ENCODE results near the gene MACROD2. TPM values are rescaled to one million over a fixed set of nuclear protein-coding genes. Genes with fewer than 3 reads are reported as not detected.

Gene MACROD2
- total RNA-seq, 4 donors from 2014 or later, result 8.7 to 17.8 (median 10.8) TPM

GRCh38 chr20:14543040-14543439, 547.7 kb downstream of the MACROD2 start:
- H3K27me3 ChIP-seq, result no peaks in the 10 kb centered on the region
- no peak for DNase-seq
- intact Hi-C loops (cut with DNase I), result no loop called here
- H3K4me3 ChIP-seq (replicated peaks in 1 of 3), result no peak overlapping the region
- H3K9me3 ChIP-seq, result no peaks in the 10 kb centered on the region
- no peak for TF ChIP-seq POLR2A (IDR thresholded peaks at IDR 0.05)
- no peak for TF ChIP-seq CTCF (IDR thresholded peaks at IDR 0.05)
- no peaks in the 10 kb centered on the region for H3K4me1 ChIP-seq
- H3K36me3 ChIP-seq, result no peaks in the 10 kb centered on the region
- H3K27ac ChIP-seq, result no peak overlapping the region

- intact Hi-C loops (cut with DNase I), result no loop called here
- H3K27me3 ChIP-seq, result no peaks in the 10 kb centered on the region
- H3K27ac ChIP-seq, result no peak overlapping the region
- DNase-seq, result no peak
- no peak for TF ChIP-seq CTCF (IDR thresholded peaks at IDR 0.05)
- H3K4me3 ChIP-seq (replicated peaks in 1 of 3), result no peak overlapping the region
- no peaks in the 10 kb centered on the region for H3K36me3 ChIP-seq
- H3K4me1 ChIP-seq, result no peaks in the 10 kb centered on the region
- no peaks in the 10 kb centered on the region for H3K9me3 ChIP-seq
- 44 to 59% methylated on average over 3 of the region's 3 CpGs for WGBS, 2 donors
Measured at GRCh38 chr20:14544688-14545087, 549.4 kb downstream of the MACROD2 start.

GRCh38 chr20:14550655-14551054, 555.3 kb downstream of the MACROD2 start:
- no peak for DNase-seq
- Histone ChIP-seq H3K4me3 (replicated peaks in 1 of 3) (no peak overlapping the region), H3K9me3 (no peaks in the 10 kb centered on the region), H3K27ac (no peak overlapping the region), H3K36me3 (no peaks in the 10 kb centered on the region), H3K27me3 (no peaks in the 10 kb centered on the region), H3K4me1 (no peaks in the 10 kb centered on the region)
- TF ChIP-seq POLR2A (IDR thresholded peaks at IDR 0.05) (no peak), CTCF (IDR thresholded peaks at IDR 0.05) (no peak)
- intact Hi-C loops (cut with DNase I), result no loop called here

- Histone ChIP-seq H3K4me3 (replicated peaks in 1 of 3) (no peak overlapping the region), H3K27ac (no peak overlapping the region), H3K9me3 (no peaks in the 10 kb centered on the region), H3K27me3 (no peaks in the 10 kb centered on the region), H3K4me1 (no peaks in the 10 kb centered on the region), H3K36me3 (no peaks in the 10 kb centered on the region)
- 74 to 88% methylated on average over 6 of the region's 6 CpGs for whole genome bisulfite sequencing, 2 donors
- DNase-seq, result no peak
- TF ChIP-seq CTCF (IDR thresholded peaks at IDR 0.05) (no peak), POLR2A (IDR thresholded peaks at IDR 0.05) (no peak)
- intact Hi-C loops (cut with DNase I), result no loop called here
Measured at GRCh38 chr20:14553774-14554534, 558.6 kb downstream of the MACROD2 start.

GRCh38 chr20:14555676-14556075, 560.4 kb downstream of the MACROD2 start:
- no peak for DNase-seq
- H3K4me1 ChIP-seq, result no peaks in the 10 kb centered on the region
- no peak overlapping the region for H3K4me3 ChIP-seq (replicated peaks in 1 of 3)
- no peaks in the 10 kb centered on the region for H3K36me3 ChIP-seq
- TF ChIP-seq POLR2A (IDR thresholded peaks at IDR 0.05), result no peak
- no peak for TF ChIP-seq CTCF (IDR thresholded peaks at IDR 0.05)
- intact Hi-C loops (cut with DNase I), result no loop called here
- H3K9me3 ChIP-seq, result no peaks in the 10 kb centered on the region
- 87 to 94% methylated on average over 3 of the region's 3 CpGs for WGBS, 2 donors
- H3K27ac ChIP-seq, result no peak overlapping the region
- H3K27me3 ChIP-seq, result no peaks in the 10 kb centered on the region
